Gastroesophageal sphincter (tissue), 3 donors: Measurements from ENCODE around the gene BAZ2B.

Experiments
- POLR2A ChIP-seq, 2 donors: fragments of 450-650 bp; IDR thresholded peaks; one replicate each; pipeline ENCODE4 v1.6.1; 2017; ENCODE audit warnings: antibody characterized with exemption in 2 of 2, mild to moderate bottlenecking in 2 of 2, moderate library complexity in 1 of 2
- POLR2AphosphoS5 ChIP-seq: sonication (generic); formaldehyde crosslinking; IDR thresholded peaks from one replicate; pipeline ENCODE4 v1.6.1; 2017; ENCODE audit warnings: antibody characterized with exemption
- TF ChIP-seq, protein P1 (sequence below), 4 experiments: fragments of 200-600 bp in 2 of 4; fragments of 450-650 bp in 2 of 4; sonication (generic) in 1 of 4; IDR thresholded peaks; one replicate each; pipeline ENCODE4 v1.5.1; 2017 to 2019; ENCODE audit warnings: antibody characterized with exemption in 4 of 4, mild to moderate bottlenecking in 2 of 4, moderate library complexity in 2 of 4

- TF ChIP-seq, protein P1, sequence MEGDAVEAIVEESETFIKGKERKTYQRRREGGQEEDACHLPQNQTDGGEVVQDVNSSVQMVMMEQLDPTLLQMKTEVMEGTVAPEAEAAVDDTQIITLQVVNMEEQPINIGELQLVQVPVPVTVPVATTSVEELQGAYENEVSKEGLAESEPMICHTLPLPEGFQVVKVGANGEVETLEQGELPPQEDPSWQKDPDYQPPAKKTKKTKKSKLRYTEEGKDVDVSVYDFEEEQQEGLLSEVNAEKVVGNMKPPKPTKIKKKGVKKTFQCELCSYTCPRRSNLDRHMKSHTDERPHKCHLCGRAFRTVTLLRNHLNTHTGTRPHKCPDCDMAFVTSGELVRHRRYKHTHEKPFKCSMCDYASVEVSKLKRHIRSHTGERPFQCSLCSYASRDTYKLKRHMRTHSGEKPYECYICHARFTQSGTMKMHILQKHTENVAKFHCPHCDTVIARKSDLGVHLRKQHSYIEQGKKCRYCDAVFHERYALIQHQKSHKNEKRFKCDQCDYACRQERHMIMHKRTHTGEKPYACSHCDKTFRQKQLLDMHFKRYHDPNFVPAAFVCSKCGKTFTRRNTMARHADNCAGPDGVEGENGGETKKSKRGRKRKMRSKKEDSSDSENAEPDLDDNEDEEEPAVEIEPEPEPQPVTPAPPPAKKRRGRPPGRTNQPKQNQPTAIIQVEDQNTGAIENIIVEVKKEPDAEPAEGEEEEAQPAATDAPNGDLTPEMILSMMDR (IDR thresholded peaks at IDR 0.05) = no peak
- no peak for TF ChIP-seq POLR2A (IDR thresholded peaks at IDR 0.05)
- no peak for TF ChIP-seq POLR2AphosphoS5
These were observed 25.1 kb downstream of the BAZ2B start for GRCh38 chr2:159591221-159591620.
